Subcutaneous abdominal adipose tissue (tissue), 5 donors: ENCODE results near the gene TGM5.

Source experiments
- H3K27ac ChIP-seq: one replicate; pipeline ENCODE4 v1.7.0; 2013; ENCODE audit warnings: low read depth, mild to moderate bottlenecking, inconsistent platforms, low read length, moderate library complexity
- H3K27me3 ChIP-seq, 5 donors: one replicate each; pipeline ENCODE4 v1.7.0; 2013; ENCODE audit warnings: low read length in 5 of 5, inconsistent platforms in 1 of 5; ENCODE audit not compliant: control insufficient read depth in 5 of 5, insufficient read depth in 4 of 5
- H3K36me3 ChIP-seq, 5 donors: one replicate each; pipeline ENCODE4 v1.7.0; 2013; ENCODE audit warnings: low read length in 5 of 5; ENCODE audit not compliant: control insufficient read depth in 5 of 5, insufficient read depth in 5 of 5
- H3K4me1 ChIP-seq, 5 donors: one replicate each; pipeline ENCODE4 v1.7.0; 2013; ENCODE audit warnings: low read length in 5 of 5, mild to moderate bottlenecking in 3 of 5, moderate library complexity in 1 of 5; ENCODE audit not compliant: control insufficient read depth in 5 of 5, insufficient read depth in 5 of 5
- H3K4me3 ChIP-seq, 5 donors: one replicate each; pipeline ENCODE4 v1.7.0; 2013; ENCODE audit warnings: low read length in 5 of 5, low read depth in 1 of 5
- H3K9ac ChIP-seq, 5 donors: one replicate each; pipeline ENCODE4 v1.7.0; 2013; ENCODE audit warnings: low read length in 5 of 5, mild to moderate bottlenecking in 4 of 5, moderate library complexity in 3 of 5
- H3K9me3 ChIP-seq, 5 donors: one replicate each; pipeline ENCODE4 v1.7.0; 2013; ENCODE audit warnings: low read length in 5 of 5; ENCODE audit not compliant: control insufficient read depth in 5 of 5
- donor health status: healthy.
- donor health status: healthy.
- donor health status: healthy.
- donor health status: healthy.
- donor health status: healthy.

Gene TGM5, protein sequence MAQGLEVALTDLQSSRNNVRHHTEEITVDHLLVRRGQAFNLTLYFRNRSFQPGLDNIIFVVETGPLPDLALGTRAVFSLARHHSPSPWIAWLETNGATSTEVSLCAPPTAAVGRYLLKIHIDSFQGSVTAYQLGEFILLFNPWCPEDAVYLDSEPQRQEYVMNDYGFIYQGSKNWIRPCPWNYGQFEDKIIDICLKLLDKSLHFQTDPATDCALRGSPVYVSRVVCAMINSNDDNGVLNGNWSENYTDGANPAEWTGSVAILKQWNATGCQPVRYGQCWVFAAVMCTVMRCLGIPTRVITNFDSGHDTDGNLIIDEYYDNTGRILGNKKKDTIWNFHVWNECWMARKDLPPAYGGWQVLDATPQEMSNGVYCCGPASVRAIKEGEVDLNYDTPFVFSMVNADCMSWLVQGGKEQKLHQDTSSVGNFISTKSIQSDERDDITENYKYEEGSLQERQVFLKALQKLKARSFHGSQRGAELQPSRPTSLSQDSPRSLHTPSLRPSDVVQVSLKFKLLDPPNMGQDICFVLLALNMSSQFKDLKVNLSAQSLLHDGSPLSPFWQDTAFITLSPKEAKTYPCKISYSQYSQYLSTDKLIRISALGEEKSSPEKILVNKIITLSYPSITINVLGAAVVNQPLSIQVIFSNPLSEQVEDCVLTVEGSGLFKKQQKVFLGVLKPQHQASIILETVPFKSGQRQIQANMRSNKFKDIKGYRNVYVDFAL

DNA sequence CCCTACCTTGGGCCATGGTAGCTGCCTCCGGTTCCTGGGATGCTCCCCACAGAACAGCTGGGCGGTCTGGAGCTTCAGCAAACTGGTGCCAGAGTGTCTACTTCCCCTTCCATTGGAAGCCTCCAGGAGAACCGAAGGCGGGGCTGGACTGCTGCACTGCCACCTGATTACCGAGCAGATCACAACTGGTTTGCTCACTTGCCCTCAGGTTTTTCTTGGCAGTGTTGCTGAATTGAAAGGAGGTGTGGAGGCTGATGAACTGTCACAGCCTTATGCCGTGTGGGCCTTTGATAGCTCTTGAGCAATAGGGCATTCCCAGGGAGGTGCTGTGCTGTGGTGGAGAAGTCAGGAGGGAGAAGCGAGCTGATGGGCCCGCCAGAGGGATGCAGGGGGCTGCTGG is at the start of gene TGM5:
TGM5 (minus strand) TSS at position 95 of the 400 bp plus-strand sequence; CDS start at position 16, 79 bp downstream.
- Histone ChIP-seq H3K4me1 (no peaks in the 10 kb centered on the region), H3K9ac (no peak within 1 kb of the TSS), H3K36me3 (no peaks in the 10 kb centered on the region), H3K27me3 (peaks cover 0 to 7% (median 3%) of the 10 kb centered on the region in 5 donors), H3K4me3 (no peak within 1 kb of the TSS), H3K27ac (no peak within 1 kb of the TSS), H3K9me3 (no peaks in the 10 kb centered on the region)

DNA sequence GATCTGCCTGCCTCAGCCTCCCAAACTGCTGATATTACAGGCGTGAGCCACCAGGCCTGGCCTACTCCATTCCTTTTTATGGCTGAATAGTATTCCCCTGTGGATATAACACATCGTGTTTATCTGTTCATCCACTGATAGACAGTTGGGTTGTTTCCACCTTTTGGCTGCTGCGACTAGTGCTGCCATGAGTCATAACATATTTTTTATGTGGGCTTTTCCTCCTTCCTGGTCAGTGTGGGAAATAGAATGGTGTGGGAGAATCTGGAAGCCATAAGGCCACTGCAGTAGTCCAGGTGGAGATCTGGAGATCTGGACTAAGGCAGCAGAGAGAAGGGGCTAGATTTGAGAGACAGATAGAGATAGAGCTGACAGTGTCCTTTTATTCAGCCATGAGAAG is 47.4 kb upstream of the TGM5 start:
- H3K4me1 ChIP-seq = peaks cover 0 to 2% (median 0%) of the 10 kb centered on the region in 5 donors
- no peaks in the 10 kb centered on the region for H3K36me3 ChIP-seq
- no peak overlapping the region for H3K4me3 ChIP-seq
- H3K9ac ChIP-seq = no peak overlapping the region
- H3K27ac ChIP-seq = no peak overlapping the region
- H3K9me3 ChIP-seq = no peaks in the 10 kb centered on the region
- peaks cover 0 to 19% (median 6%) of the 10 kb centered on the region in 5 donors for H3K27me3 ChIP-seq

DNA sequence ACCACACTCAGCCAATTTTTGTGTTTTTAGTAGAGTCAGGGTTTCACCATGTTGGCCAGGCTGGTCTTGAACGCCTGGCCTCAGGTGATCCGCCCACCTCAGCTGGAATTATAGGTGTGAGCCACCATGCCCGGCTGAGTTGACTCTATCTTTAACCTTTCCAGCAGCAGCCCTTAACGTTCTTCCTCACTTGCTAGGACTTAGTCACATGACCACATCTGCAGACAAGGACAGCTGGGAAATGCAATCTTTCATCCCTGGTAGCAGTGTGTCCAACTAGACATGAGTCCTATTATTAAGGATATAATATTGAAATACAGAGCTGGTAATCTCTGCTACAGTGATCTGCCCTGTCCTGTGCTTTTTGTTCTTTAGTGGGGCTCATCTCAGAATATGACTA is 45.6 kb upstream of the TGM5 start:
- Histone ChIP-seq H3K27me3 (peaks cover 0 to 23% (median 8%) of the 10 kb centered on the region in 5 donors), H3K4me1 (peaks cover 0 to 2% (median 0%) of the 10 kb centered on the region in 5 donors), H3K9me3 (no peaks in the 10 kb centered on the region), H3K4me3 (no peak overlapping the region), H3K36me3 (no peaks in the 10 kb centered on the region), H3K27ac (no peak overlapping the region), H3K9ac (no peak overlapping the region)

DNA sequence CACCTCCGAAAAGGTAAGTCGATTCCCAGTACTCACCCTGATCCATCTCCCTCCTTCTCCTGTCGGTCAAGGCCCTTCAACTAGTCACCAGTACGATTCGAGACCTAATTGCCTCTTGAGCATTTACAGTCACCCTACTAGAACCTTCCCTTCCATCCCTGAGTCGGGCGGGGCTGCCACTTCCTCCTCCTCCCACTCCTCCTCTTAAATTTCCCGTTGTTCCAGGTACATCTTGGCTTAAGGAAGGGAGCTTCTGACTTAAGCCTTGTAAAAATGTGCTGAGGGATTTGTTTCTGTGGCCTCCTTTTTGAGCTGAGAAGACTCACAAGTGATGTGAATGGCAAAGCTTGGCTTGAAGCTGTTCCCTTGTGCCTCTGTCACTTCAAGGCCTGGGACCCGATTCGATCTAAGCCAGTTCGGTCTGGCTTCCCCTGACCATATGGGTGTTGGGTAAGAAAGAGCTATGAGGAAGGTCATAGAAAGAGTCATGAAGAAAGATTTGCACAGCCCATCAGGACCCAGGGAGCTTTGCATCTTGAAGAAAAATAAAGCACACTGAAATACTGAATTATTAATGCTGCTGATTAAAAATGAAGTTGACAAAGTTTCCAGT is 35.6 kb upstream of the TGM5 start, which contains the start of gene TGM7:
TGM7 (minus strand) TSS at position 51 of the 613 bp plus-strand sequence.
- Histone ChIP-seq H3K9ac (no peak within 1 kb of the TSS), H3K36me3 (no peaks in the 10 kb centered on the region), H3K27ac (no peak within 1 kb of the TSS), H3K27me3 (peaks cover 0 to 6% (median 3%) of the 10 kb centered on the region in 5 donors), H3K4me1 (no peaks in the 10 kb centered on the region), H3K4me3 (no peak within 1 kb of the TSS), H3K9me3 (no peaks in the 10 kb centered on the region)

DNA sequence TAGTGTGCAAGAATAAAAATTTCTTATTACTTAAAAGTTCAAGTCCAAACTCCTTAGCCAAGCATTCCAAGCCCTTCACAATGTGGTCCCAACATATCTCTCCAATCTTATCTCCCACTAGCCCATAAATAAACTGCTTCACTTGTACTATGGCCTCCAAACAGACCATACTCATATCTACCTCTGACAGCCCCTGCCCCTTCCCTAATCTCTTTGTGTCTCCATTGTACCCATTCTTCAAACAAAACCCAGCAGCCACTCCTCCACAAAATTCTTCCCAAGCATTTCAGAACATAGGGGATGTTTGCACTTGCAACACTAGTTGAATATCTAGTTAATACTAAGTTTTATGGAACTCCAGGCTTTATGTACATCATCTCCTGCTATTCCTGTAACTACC is 33.2 kb upstream of the TGM5 start:
- Histone ChIP-seq H3K9me3 (no peaks in the 10 kb centered on the region), H3K4me3 (no peak overlapping the region), H3K27ac (no peak overlapping the region), H3K9ac (no peak overlapping the region), H3K36me3 (no peaks in the 10 kb centered on the region), H3K27me3 (peaks cover 0 to 4% (median 2%) of the 10 kb centered on the region in 5 donors), H3K4me1 (no peaks in the 10 kb centered on the region)

DNA sequence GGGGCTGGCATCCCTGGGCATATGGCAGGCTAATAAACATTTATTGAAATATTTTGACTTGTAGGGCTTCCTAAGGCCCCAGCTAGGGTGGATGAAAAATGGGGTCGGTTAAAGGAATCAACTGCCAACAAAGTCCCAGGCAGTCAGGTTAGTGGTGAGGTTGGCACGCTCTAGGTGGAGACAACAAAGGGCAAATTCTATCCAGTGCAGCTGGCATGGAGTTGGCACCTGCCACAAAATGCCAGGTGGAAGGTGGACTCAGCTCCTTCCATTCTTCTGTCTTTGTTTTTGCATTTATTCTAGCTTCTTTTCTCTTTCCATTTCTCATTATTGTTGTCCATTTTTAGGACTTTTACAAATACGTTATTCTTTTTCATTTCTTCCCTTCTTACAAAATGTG is 32.7 kb upstream of the TGM5 start:
- Histone ChIP-seq H3K27ac (no peak overlapping the region), H3K9me3 (no peaks in the 10 kb centered on the region), H3K4me3 (no peak overlapping the region), H3K36me3 (no peaks in the 10 kb centered on the region), H3K9ac (no peak overlapping the region), H3K4me1 (no peaks in the 10 kb centered on the region), H3K27me3 (peaks cover 0 to 8% (median 7%) of the 10 kb centered on the region in 5 donors)

DNA sequence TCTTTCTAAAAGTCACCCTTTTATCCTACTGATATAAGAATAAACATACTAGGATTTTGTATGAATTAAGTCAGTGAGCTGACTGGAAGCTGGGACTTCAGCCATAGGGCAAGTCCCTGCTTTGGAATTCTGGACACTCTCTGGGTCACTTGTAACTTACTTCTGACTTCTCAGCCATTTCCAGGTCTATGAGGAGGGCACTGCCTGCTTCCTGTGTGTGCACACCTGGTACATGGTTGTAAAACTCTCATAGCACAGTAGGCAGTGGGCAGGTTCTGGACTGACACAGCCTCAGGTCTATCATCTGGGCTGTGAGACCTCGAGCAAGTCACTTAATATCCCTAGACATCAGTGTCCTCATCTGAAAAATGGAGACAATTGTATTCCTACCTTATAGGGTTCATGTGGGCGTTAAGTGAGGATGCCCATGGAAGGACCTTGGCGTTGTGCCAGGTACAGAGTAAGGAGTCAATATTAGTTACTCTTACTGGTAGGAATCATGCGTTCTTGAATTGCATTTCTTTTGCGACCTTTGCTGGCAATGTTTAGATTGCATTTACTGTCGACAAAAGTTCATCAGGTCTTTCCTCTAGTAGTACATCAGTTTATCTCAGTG is 27.5 kb upstream of the TGM5 start:
- Histone ChIP-seq H3K4me1 (peaks cover 0 to 13% (median 12%) of the 10 kb centered on the region in 5 donors), H3K4me3 (no peak overlapping the region), H3K9ac (no peak overlapping the region), H3K9me3 (no peaks in the 10 kb centered on the region), H3K27ac (no peak overlapping the region), H3K36me3 (no peaks in the 10 kb centered on the region), H3K27me3 (peaks cover 8 to 16% (median 10%) of the 10 kb centered on the region in 5 donors)

DNA sequence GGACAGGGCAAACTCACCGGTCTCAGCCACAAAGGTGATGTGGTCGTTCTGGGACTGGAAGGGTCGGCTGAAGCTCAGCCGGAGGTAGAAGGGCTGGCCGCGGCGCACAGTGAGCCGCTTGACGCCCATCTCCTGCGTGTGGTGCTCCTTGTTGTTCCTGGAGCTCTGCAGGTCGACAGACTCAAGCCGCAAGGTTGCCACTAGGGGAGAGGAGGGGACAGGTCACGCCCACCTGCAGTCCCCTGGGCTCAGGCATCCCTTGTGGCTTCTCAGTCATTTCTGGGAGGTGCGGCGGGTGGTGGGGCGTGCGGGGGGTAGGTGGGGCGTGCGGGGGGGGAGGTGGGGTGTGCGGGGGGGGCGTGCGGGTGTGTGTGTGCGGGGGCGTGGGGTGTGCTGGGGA is 26.7 kb upstream of the TGM5 start:
- Histone ChIP-seq H3K36me3 (no peaks in the 10 kb centered on the region), H3K4me3 (no peak overlapping the region), H3K27me3 (peaks cover 8 to 16% (median 10%) of the 10 kb centered on the region in 5 donors)

DNA sequence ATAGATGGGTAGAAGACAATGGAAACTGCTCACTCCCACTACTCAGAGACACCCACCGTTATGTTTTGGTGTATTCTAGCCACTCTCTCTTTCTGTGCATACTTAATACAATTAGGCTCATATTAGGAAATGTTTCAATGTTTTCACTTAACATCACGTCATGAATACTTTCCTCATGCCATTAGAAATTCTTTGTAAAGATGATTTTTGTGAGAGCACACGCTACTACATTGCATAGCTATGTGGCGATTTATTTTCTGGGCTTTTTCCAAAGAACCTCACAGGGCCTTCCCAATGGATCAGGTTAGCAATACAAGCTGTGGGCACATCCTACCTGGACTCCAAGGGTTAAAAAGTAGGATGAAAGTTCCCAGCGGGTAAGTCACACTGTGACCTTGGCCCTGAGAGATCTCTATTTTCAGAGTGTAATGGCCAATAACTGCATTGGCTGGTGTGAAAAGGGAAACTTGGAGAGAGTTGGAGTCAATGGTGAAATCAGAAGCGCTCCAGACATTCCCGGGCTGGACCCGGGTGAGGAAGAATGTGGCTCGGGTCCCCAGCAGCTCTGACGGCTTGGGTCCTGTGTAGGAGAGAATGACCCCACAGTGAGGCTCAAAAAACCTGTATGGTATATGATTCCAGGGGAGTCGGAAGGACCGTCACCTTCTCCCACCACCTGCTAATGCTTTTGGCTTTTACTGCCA is 25.8 kb upstream of the TGM5 start:
- Histone ChIP-seq H3K9me3 (no peaks in the 10 kb centered on the region), H3K4me3 (no peak overlapping the region), H3K4me1 (peaks cover 0 to 13% (median 12%) of the 10 kb centered on the region in 5 donors), H3K36me3 (no peaks in the 10 kb centered on the region), H3K27me3 (peaks cover 8 to 15% (median 13%) of the 10 kb centered on the region in 5 donors), H3K9ac (no peak overlapping the region), H3K27ac (no peak overlapping the region)

More for the DNA sequence above, 26.7 kb upstream of the TGM5 start:
- Histone ChIP-seq H3K9me3 (no peaks in the 10 kb centered on the region), H3K9ac (no peak overlapping the region), H3K4me1 (peaks cover 0 to 13% (median 12%) of the 10 kb centered on the region in 5 donors), H3K27ac (no peak overlapping the region)
